SK-N-SH (cell line): Measurements from ENCODE around the gene COL4A2. TPM values are rescaled to one million over a fixed set of nuclear protein-coding genes. Genes with fewer than 3 reads are reported as not detected.

ENCODE experiments used
- CTCF ChIA-PET: fragments of 300-600, 350-600 bp; formaldehyde crosslinking; extraction: SDS; loops from one replicate; lab custom pipeline; 2021; lab: Yijun Ruan, JAX
- POLR2A ChIA-PET: fragments of 350-600 bp; sonication (Branson Sonifier 250); formaldehyde crosslinking; extraction: SDS; loops from one replicate; lab custom pipeline; 2020; ENCODE audit warnings: antibody characterized with exemption, inconsistent platforms; lab: Yijun Ruan, JAX
- DNase-seq: peaks from one replicate; pipeline ENCODE4 v3.0.0; 2012
- H2AFZ ChIP-seq: fragments of 200-600 bp; sonication (generic); 2 replicates; pipeline ENCODE4 v1.8.1; 2016; ENCODE audit warnings: antibody characterized with exemption, mild to moderate bottlenecking, low read depth
- H3F3A ChIP-seq: fragments of 200-600 bp; sonication (generic); replicated peaks from 2 replicates; pipeline ENCODE3; 2016; ENCODE audit warnings: antibody characterized with exemption, mild to moderate bottlenecking; ENCODE audit not compliant: insufficient read depth
- H3K27ac ChIP-seq, 2 experiments: fragments of 200-500 bp in 1 of 2; fragments of 200-600 bp in 1 of 2; sonication (Bioruptor generic) in 1 of 2; sonication (generic), shearing (Covaris generic) in 1 of 2; 2 replicates each; pipeline versions ENCODE4 v1.5.1 to v1.6.1; 2014 to 2016; ENCODE audit warnings: low read depth in 2 of 2, inconsistent platforms in 1 of 2, low read length in 1 of 2, mild to moderate bottlenecking in 1 of 2, mixed read lengths in 1 of 2
- H3K27me3 ChIP-seq: fragments of 200-600 bp; sonication (generic), shearing (Covaris generic); 2 replicates; pipeline ENCODE4 v1.6.1; 2016; ENCODE audit warnings: mixed run types; ENCODE audit not compliant: insufficient read depth
- H3K36me3 ChIP-seq, 2 experiments: fragments of 200-500 bp in 1 of 2; fragments of 200-600 bp in 1 of 2; sonication (Bioruptor generic) in 1 of 2; sonication (generic) in 1 of 2; replicated peaks in 1 of 2; 2 replicates each; pipeline versions ENCODE3 to v1.5.1; 2014 to 2016; ENCODE audit warnings: low read length in 1 of 2, mild to moderate bottlenecking in 1 of 2; ENCODE audit not compliant: insufficient read depth in 2 of 2, control insufficient read depth in 1 of 2
- H3K4me1 ChIP-seq, 2 experiments: fragments of 200-500 bp in 1 of 2; fragments of 200-600 bp in 1 of 2; sonication (Bioruptor generic) in 1 of 2; sonication (generic), shearing (Covaris generic) in 1 of 2; 2 replicates each; pipeline versions ENCODE4 v1.5.1 to v1.6.1; 2014 to 2016; ENCODE audit warnings: low read depth in 1 of 2, low read length in 1 of 2, mixed run types in 1 of 2; ENCODE audit not compliant: insufficient read depth in 2 of 2, control insufficient read depth in 1 of 2
- H3K4me2 ChIP-seq: fragments of 200-600 bp; sonication (generic), shearing (Covaris generic); 2 replicates; pipeline ENCODE4 v1.6.1; 2017; ENCODE audit warnings: mixed run types
- H3K4me3 ChIP-seq, 2 experiments: fragments of 200-500 bp in 1 of 2; fragments of 200-600 bp in 1 of 2; sonication (Bioruptor generic) in 1 of 2; sonication (generic), shearing (Covaris generic) in 1 of 2; 2 replicates each; pipeline versions ENCODE4 v1.5.1 to v1.8.1; 2014 to 2016; ENCODE audit warnings: low read depth in 2 of 2, inconsistent platforms in 1 of 2, low read length in 1 of 2, mild to moderate bottlenecking in 1 of 2, mixed read lengths in 1 of 2, moderate library complexity in 1 of 2
- H3K79me2 ChIP-seq: fragments of 200-600 bp; sonication (generic); 2 replicates; pipeline ENCODE4 v1.8.1; 2017; ENCODE audit warnings: mild to moderate bottlenecking; ENCODE audit not compliant: insufficient read depth
- H3K9ac ChIP-seq: fragments of 200-600 bp; sonication (generic); 2 replicates; pipeline ENCODE4 v1.6.1; 2017; ENCODE audit warnings: mixed run types
- H3K9me2 ChIP-seq: fragments of 200-600 bp; sonication (generic); 2 replicates; pipeline ENCODE4 v1.6.1; 2017; ENCODE audit warnings: mixed run types
- H3K9me3 ChIP-seq: fragments of 200-600 bp; sonication (generic); 2 replicates; pipeline ENCODE4 v1.6.1; 2017; ENCODE audit warnings: mixed run types, mild to moderate bottlenecking, moderate library complexity
- H4K20me1 ChIP-seq: fragments of 200-600 bp; sonication (generic); 2 replicates; pipeline ENCODE4 v1.6.1; 2017; ENCODE audit warnings: mild to moderate bottlenecking, mixed run types; ENCODE audit not compliant: insufficient read depth
- CTCF ChIP-seq: fragments of 200-600 bp; sonication (generic); IDR thresholded peaks from 2 replicates; pipeline ENCODE4 v1.6.1; 2017; ENCODE audit warnings: antibody characterized with exemption, mild to moderate bottlenecking, moderate library complexity
- EP300 ChIP-seq, 2 experiments: IDR thresholded peaks; 2 replicates each; pipeline versions ENCODE4 v1.4.0 to v1.6.1; 2012; ENCODE audit warnings: borderline replicate concordance in 1 of 2, low read depth in 1 of 2, low read length in 1 of 2
- REST ChIP-seq: IDR thresholded peaks from 2 replicates; pipeline ENCODE4 v1.6.1; 2012; ENCODE audit warnings: mild to moderate bottlenecking, low read depth, low read length, moderate library complexity
- RFX5 ChIP-seq: IDR thresholded peaks from 2 replicates; pipeline ENCODE4 v1.6.1; 2012; ENCODE audit warnings: mild to moderate bottlenecking, improper control_type of control experiment, low read length
- TEAD4 ChIP-seq: IDR thresholded peaks from 2 replicates; pipeline ENCODE4 v1.4.0; 2012; ENCODE audit warnings: mild to moderate bottlenecking, borderline replicate concordance; ENCODE audit not compliant: insufficient read depth
- USF1 ChIP-seq: IDR thresholded peaks from 2 replicates; pipeline ENCODE4 v1.4.0; 2012; ENCODE audit warnings: low read depth, borderline replicate concordance
- USF2 ChIP-seq: fragments of 150-350 bp; IDR thresholded peaks from 2 replicates; pipeline ENCODE4 v1.6.1; 2017; ENCODE audit warnings: antibody characterized with exemption, low read length, low read depth, borderline replicate concordance
- ZBTB33 ChIP-seq: IDR thresholded peaks from 2 replicates; pipeline ENCODE4 v1.4.0; 2012; ENCODE audit warnings: low read depth, borderline replicate concordance
- WGBS: methylation state at CpG from one replicate; pipeline ENCODE4 v1.1.6; 2017; ENCODE audit warnings: low lambda C conversion rate; 5-methylcytosine and 5-hydroxymethylcytosine counted together
- polyA plus RNA-seq, 3 experiments: library from polyadenylated mRNA; depleted of rRNA; stranded (reverse); fragments of >200 nt; gene quantifications; 2 replicates each; pipeline ENCODE4 v1.2.3, GENCODE V29; 2012

Gene COL4A2
- polyA plus RNA-seq, 1 of the 3 experiments (the other 2 are of a cell fraction): 137 TPM

GRCh38 chr13:110262508-110263291, 44.4 kb upstream of the COL4A2 start:
- no peaks in the 10 kb centered on the region for H3K27me3 ChIP-seq
- H3K4me3 ChIP-seq: no peak overlapping the region
- H3K9me2 ChIP-seq: no peaks in the 10 kb centered on the region
- no peaks in the 10 kb centered on the region for H3K9me3 ChIP-seq
- no peak overlapping the region for H2AFZ ChIP-seq
- peaks cover 20% of the 10 kb centered on the region for H3F3A ChIP-seq
- DNase-seq: no peak
- TF ChIP-seq REST (no peak), EP300 (IDR thresholded peaks at IDR 0.05; ENCODE audit: borderline replicate concordance in 1 of 2, low read depth in 1 of 2, low read length in 1 of 2) (no peak), TEAD4 (no peak), RFX5 (no peak), CTCF (no peak), USF2 (no peak), ZBTB33 (no peak), USF1 (no peak)
- H3K4me1 ChIP-seq: peaks cover 8 to 57% of the 10 kb centered on the region in 2 experiments; a peak in 3 of 4 replicates
- peaks cover 95% of the 10 kb centered on the region for H3K79me2 ChIP-seq
- POLR2A ChIA-PET: no interaction called here
- no peak overlapping the region for H3K27ac ChIP-seq
- CTCF ChIA-PET: interaction anchor here (0.9 to 3.0 kb wide), 4 partner anchors 15 to 148 kb away, joined by 3 to 13 read pairs (median 4); no protein-coding TSS in a partner anchor
- 81% methylated on average over 9 of the region's 11 CpGs for WGBS
- no peak overlapping the region for H3K9ac ChIP-seq
- no peaks in the 10 kb centered on the region for H3K36me3 ChIP-seq
- H4K20me1 ChIP-seq: peaks cover 19% of the 10 kb centered on the region; the same call in 1 of the 2 replicates
- H3K4me2 ChIP-seq: no peak overlapping the region
